ENCODE data around the gene P2RY11. TPM values are rescaled to one million over a fixed set of nuclear protein-coding genes. Genes with fewer than 3 reads are reported as not detected.

P2RY11 gene
- polyA plus RNA-seq, 3 donors = 3.6 to 10.7 (median 4.3) TPM

DNA sequence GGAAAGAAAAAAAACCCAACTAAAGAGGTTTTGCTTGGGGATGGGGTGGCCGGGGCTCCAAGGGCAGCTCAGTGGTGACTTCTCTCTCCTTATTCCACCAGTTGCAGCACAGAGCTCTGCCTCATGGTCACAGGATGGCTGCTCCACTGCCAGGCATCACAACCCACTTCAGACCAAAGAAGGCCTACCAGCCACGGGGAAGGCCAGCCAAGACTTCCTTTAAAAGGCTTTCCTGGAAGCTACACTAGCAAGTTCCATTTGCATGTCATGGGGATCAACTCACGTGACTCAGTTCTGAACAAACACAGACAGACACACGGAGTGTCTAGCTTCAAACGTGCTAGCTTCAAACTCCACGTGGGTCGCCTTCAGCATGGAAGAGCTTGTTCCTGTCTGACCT, 21.4 kb downstream of the P2RY11 start:
- no peak overlapping the region for H3K27ac ChIP-seq (ENCODE audit: low read depth, low read length)
- 88 to 96% (median 95%) methylated on average over 7 of the region's 7 CpGs for WGBS, 3 donors

DNA sequence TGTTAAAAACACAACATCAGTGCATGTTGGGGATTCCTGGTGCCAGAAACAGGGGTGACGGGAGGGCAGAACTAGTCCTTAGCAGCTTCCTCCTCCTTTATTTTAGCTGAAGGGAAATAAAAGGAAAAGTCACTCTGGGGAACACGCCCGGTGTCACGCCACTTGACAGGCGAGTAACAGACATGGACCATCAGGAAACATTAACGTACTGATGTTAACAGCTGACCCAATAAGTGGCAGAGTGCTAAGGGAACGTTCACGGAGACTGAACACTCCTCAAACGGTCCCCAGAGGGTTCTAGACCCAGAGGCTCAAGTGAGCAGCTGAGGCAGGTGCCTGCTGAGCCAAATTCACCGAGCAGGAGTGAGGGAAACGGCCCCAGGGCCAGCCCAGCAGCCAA, 22.1 kb downstream of the P2RY11 start:
- no peak overlapping the region for H3K27ac ChIP-seq (ENCODE audit: low read depth, low read length)
- WGBS, 3 donors = 88 to 92% (median 91%) methylated on average over 11 of the region's 11 CpGs

DNA sequence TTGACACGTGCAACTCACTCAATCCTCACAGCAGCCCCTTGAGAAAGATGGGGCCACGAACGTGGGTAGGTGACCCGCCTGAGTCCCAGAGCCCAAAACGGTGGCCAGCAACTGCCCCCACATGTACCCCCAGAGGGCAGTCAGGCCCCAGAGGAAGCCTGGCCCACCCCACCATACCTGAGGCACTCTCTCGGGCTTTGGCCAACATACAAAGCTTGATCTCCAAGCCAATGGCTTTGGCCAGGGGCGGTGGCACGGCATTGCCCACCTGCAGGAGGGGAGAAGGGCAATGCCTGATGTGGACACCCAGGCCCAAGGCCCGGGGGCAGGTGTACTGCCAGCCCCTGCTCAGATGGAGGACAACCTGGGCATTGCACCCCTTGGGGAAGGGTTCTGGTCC, 22.5 kb downstream of the P2RY11 start:
- no peak overlapping the region for H3K27ac ChIP-seq (ENCODE audit: low read depth, low read length)
- 93 to 95% (median 93%) methylated on average over 7 to 9 of the region's 9 CpGs for WGBS, 3 donors

DNA sequence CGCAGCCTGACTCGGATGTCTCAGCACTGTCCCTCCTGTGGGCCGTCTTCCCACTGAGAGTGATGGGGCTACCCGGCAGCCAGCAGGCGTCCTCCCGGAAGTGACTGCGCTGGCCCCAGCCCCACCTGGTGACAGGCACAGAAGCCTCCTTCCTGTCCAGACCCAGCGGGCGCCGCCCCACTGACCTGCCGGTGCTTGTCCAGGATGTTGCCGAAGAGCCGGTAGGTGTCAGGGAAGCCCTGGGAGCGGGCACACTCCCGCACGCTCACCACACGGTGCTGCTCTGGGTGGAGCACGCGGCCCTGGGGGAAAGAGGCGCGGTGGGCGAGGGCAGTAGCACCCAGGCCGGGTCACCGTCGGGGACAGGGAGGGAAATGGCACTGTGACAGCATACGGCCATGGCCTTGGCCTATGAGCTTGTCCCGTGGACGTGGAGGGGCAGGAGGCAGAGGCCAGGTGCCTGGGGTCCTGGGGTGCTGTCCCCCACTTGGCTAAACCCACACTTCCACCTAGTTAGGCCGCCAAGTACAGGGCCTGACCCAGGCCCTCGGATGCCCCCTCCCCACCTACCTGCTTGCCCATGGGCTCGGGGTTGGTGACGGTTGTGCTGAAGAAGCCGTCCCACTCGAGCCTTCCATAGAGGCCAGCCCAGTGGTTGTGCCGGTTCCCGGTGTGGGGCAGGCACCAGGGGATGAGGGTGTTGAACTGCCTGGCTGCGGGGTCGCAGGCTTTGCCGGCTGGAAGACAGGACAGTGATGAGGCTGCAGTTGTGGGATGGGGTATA, 24.2 kb downstream of the P2RY11 start:
- WGBS, 3 donors = 89 to 92% (median 91%) methylated on average over 31 to 39 of the region's 39 CpGs

DNA sequence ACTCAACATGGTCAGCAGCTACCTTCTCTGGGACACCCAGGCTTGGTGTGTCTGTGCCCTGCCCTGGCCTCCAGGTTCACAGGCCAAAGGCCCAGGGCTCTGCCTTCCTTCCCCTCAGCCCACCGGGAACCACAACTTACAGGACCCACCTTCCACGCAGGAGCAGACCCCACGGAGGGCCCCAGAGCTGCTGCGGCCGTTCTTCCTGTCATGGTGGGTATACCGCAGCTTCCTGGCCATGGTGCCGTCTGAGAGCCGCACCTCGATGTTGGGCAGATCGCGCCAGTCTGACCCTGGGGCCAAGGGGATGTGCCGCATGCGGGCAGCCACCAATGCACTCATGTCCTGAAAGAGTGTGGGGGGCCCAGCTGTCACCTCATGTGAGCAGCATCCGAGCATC, 25.4 kb downstream of the P2RY11 start:
- H3K27ac ChIP-seq (ENCODE audit: low read depth, low read length) = no peak overlapping the region
- 94 to 95% (median 95%) methylated on average over 14 of the region's 14 CpGs for WGBS, 3 donors

More for the DNA sequence above, 24.2 kb downstream of the P2RY11 start:
- H3K27ac ChIP-seq (ENCODE audit: low read depth, low read length) = no peak overlapping the region

DNA sequence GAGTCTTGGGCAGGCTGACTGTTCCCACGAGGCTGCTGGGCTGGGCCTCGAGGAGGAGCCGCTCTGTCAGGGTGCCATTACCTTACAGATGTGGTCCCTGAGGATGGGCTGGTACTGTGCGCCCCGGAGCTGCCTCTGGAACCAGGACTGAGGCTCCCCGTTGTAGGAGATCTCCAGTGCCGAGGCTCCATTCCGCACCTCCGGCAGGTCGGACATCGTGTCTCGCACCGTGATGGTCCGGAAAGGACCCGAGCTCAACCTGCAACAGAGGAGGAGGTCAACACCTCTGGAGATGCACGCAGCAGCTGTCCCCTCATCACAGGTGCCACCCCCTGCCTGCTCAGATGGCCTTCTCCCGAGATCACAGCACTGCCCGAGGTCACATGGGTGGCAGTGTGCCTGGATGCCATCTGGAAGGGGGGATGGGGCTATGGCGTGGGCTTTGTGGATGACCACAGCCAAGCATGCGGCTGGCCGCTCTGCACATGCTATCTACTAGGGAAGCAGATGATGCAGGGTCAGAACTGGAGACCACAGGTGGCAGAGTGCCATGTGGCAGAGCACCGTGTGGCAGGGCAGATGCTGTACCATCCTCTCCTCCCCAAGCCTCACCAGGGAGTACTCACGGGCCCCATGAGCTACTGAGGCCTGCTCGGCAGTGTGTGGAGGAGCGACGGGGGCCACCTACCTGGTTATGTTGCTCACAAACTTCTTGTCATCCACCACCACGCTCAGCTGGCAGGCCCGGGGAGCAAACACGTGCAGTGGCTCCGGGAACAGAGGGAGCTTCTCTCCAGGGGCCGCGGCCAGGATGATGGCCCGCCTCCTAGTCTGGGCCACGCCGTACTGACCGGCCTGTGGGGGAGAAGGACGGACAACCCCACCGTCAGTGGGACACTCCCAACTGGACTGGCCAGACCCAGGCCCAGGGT, 26.5 kb downstream of the P2RY11 start:
- WGBS, 3 donors = 89 to 92% (median 90%) methylated on average over 38 of the region's 38 CpGs
- no peak overlapping the region for H3K27ac ChIP-seq (ENCODE audit: low read depth, low read length)

DNA sequence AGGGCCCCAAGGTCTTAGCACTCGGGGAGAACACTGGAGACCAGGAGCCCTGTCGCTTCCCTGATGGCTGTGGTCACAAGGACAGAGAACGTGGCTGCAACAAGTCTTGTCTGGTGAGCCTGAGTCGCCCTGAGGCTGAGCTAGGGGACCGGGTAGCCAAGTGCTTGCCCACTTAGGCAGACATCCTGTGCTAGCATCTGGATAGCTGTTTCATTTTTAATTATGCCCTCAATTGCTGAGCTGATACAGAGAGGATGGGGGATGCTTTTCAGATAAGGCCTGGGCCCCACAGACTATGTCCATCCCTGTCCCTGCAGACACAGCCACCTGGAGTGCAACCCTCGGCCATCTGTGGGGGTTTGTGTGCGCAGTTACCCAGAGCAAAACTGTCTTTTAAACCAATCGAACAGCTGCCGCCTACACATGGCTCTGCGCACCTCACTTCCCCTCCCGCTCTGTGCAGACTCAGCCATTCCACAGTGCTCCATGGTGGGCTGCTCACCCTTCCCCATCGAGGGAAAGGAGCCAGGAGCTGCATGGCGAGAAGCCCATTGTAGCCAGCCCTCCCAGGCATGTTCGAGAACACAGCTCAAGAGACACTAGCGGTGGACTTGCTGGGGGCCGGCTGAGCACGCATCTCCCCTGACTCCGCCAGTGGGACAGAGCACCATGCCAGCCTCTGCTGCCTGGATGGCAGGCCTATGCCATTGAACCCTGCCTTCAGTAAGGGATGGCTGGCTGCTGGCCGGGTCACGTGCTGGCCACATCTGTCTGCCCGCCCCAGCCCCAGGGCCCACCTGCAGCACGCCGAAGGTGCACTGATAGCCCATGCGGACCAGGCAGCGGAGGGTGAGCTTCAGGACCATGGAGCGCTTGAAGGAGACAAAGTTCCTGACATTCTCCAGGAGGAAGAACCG, 27.6 kb downstream of the P2RY11 start:
- WGBS, 3 donors = 93 to 95% (median 95%) methylated on average over 27 of the region's 27 CpGs

DNA sequence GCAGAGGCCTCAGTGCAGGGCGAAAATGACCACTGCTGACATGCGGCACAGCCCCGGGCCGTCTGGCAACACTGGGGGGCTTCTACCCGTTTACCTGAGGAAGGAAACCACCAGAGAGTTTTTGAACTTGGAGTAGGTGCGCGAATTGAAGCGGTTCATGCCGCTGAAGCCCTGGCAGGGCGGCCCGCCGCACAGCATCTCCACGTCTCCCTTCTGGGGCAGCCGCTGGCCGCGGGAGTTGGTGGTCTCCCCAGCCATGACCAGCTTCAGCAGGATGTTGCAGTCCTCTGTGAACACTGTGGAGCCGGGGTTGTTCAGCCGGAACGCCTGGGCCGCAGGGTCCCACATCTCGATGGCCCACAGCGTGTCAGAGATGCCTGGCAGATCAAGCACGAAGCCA, 28.5 kb downstream of the P2RY11 start:
- 96 to 97% (median 96%) methylated on average over 23 of the region's 23 CpGs for WGBS, 3 donors
- no peak overlapping the region for H3K27ac ChIP-seq (ENCODE audit: low read depth, low read length)

More for the DNA sequence above, 27.6 kb downstream of the P2RY11 start:
- no peak overlapping the region for H3K27ac ChIP-seq (ENCODE audit: low read depth, low read length)

DNA sequence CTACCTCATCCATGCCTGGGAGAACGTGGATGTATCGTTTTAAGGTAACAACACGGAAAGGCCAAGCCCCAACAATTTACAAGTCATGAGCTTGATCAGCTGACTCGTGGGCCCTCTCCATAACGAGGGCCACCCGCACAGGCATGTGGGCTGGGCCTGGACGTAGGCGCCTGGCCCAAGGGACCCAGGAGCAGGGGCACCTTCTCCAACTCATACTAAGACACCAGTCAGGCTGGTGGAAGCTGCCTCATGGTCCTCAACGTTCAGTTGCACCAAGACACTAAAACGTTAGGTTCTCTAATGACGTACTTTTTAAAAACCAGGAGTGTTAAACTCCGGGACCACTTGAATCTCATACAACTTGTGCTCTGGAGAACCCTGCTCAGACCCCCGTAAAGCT, 30.0 kb downstream of the P2RY11 start:
- WGBS, 3 donors = 89 to 93% (median 92%) methylated on average over 13 of the region's 13 CpGs

DNA sequence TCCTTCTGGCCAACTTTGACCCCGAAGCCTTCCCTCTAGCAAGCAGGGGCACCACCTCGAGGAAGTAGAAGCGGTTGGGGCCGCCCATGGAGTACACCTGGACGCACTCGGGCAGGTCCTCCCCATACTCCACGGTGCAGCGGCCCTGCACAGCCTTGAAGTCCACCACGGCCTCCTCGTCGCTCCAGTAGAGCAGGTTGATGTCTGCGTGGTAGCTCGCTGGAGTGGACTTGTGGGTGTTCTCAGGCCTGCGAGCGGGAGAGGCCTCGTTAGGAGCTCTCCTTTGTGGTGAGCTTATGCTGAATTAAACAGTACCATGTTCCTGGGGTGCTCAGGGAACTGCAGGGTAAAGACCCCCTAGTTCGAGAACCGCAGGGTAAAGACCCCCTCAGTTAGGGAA, 30.5 kb downstream of the P2RY11 start:
- H3K27ac ChIP-seq (ENCODE audit: low read depth, low read length) = no peak overlapping the region
- WGBS, 3 donors = 95 to 97% (median 97%) methylated on average over 18 of the region's 18 CpGs

More for the DNA sequence above, 30.0 kb downstream of the P2RY11 start:
- H3K27ac ChIP-seq (ENCODE audit: low read depth, low read length) = no peak overlapping the region

DNA sequence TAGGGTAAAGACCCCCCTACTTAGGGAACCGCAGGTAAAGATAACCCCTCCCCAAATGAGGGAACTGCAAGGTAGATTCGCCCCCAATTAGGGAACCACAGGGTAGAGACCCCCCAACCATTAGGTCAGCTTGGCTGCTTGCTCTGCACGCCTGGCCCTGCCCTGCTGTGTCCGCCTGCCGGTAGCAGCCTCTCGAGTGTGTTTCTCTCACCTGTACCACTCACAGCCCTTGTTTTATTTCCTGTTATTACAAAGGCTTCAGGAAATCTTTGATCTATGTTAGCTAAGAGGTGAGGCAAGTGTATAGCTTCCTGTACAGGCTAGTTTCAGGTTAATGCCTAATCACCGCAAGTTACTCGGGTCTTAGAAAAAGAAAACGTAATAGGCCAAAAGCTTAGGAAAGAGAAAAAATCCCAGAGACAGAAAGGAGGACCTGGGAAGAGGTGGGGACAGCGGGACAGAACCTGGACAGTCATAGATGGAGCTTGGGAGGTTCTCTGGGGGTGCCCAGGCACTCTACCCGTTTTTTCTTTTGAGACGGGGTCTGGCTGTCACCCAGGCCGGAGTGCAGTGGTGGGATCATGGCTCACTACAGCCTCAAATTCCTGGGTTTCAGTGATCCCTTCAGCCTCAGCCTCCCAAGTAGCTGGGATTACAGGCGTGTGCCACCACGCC, 31.3 kb downstream of the P2RY11 start:
- H3K27ac ChIP-seq (ENCODE audit: low read depth, low read length) = no peak overlapping the region

DNA sequence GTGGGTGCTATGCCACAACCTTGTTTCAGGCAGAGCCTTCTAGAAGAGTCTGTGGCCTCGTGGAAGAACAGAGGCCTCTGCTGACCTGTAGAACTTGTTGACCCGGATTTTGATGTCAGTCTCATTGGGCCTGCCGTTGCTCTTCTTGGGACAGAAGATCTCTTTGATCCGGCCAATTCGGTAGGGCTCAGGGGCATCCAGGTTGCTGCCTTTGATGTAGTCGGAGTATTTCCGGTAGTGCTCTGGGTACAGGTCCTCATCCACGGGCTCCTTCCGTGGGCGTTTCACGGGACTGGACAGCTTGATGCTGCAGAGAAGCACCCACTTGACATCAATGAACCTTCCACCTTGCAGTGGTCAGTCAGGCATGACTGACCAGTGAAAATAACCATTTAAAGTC, 32.2 kb downstream of the P2RY11 start:
- WGBS, 3 donors = 86 to 92% (median 92%) methylated on average over 11 of the region's 11 CpGs
- no peak overlapping the region for H3K27ac ChIP-seq (ENCODE audit: low read depth, low read length)

More for the DNA sequence above, 31.3 kb downstream of the P2RY11 start:
- 76 to 86% (median 82%) methylated on average over 15 of the region's 15 CpGs for WGBS, 3 donors

DNA sequence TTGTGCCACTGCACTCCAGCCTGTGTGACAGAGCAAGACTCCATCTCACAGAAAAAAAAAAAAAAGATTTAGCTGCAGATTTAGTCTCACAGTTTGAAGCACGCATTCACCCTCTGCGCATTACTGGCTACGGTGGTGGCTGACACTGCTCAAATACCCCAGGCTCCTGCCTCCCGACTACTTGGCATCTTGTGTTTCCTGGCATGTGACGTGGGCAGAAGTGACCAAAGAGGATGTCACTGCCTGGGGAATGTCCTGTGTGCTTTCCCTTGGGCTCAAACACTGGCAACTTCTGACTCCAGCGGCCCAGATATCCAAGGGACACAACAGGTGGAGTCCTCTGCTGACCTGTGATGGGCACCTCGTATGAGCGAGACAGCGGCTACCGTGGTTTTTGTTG, 32.9 kb downstream of the P2RY11 start:
- H3K27ac ChIP-seq (ENCODE audit: low read depth, low read length) = no peak overlapping the region

DNA sequence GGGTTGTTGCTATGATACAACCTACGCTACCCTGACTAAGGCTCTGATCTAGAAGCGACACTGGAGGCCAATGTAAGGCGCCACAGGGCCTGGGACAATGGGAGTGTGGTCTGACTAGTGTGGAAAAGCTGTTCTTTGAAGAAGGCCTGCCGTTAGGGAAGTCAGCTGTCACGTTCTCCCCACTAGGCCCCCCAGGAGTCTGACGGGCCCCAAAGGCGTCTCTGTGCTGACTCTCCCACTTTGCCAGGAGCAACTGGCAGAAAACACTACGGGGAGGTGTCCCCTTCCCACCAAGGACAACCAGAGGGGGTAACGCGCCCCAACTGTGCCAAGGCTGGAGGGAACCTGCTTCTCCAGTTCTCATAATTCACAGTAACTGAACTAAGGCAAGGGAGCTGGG, 33.5 kb downstream of the P2RY11 start:
- no peak overlapping the region for H3K27ac ChIP-seq (ENCODE audit: low read depth, low read length)
- WGBS, 3 donors = 95 to 97% (median 95%) methylated on average over 10 of the region's 10 CpGs

More for the DNA sequence above, 32.9 kb downstream of the P2RY11 start:
- 83 to 94% (median 87%) methylated on average over 10 of the region's 10 CpGs for WGBS, 3 donors

DNA sequence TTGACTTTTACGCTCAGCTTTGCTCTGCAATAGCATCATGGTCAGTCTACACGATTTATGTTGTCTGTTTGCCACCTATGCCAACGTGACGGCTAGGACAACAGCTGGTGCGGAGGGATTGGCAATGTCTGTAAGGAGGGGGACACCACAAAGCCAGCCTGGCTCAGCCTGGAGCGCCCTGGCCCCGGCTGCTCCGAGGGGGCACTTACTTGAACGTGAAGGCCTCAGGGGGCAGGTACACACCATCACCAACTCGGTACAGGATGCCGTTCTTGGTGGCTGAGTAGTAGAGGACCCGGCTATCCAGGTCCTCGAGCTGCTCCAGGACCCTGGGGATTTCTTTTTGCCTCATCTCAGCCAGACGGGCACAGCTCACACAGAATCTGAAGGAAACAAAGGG, 34.6 kb downstream of the P2RY11 start:
- WGBS, 3 donors = 96 to 98% (median 97%) methylated on average over 14 of the region's 14 CpGs
- no peak overlapping the region for H3K27ac ChIP-seq (ENCODE audit: low read depth, low read length)

DNA sequence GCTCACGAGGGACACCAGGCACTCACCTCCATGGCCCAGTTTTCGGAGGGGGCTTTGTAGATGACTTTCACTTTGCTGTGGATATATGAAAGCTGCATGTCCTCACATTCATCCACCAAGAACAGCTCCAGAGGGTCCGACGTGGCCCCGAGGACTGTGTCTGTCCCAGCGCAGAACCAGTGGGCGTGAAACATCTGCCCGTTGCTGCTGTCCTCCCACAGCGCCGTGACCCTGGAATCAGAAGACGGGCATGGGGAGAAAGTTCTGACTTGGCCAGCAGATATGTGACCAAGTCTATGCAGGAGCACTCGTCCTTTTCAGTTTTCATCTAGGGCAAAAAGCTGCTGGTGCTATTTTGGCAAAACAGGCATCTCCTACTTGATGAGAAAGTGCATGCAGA, 37.9 kb downstream of the P2RY11 start:
- no peak overlapping the region for H3K27ac ChIP-seq (ENCODE audit: low read depth, low read length)
- WGBS, 3 donors = 95 to 96% (median 95%) methylated on average over 12 of the region's 12 CpGs

DNA sequence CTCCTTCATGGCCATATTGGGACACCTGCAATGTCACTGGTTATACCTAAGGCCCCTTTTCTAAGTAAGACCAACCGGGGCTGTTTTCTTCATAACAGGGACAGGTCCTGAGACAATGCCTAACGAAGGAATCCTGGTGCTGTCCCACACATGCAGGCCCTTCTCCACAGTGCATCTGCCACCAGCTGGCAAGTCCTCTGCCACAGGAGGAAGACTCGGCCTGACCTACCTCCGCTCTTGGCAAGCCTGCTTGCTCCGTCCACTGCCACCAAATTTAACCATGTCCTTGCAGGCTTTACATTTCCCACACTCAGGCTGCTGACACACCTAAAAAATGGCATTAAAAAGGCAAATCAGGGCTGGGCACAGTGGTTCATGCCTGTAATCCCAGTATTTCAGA, 40.0 kb downstream of the P2RY11 start:
- 92 to 96% (median 93%) methylated on average over 5 of the region's 5 CpGs for WGBS, 3 donors
- no peak overlapping the region for H3K27ac ChIP-seq (ENCODE audit: low read depth, low read length)

DNA sequence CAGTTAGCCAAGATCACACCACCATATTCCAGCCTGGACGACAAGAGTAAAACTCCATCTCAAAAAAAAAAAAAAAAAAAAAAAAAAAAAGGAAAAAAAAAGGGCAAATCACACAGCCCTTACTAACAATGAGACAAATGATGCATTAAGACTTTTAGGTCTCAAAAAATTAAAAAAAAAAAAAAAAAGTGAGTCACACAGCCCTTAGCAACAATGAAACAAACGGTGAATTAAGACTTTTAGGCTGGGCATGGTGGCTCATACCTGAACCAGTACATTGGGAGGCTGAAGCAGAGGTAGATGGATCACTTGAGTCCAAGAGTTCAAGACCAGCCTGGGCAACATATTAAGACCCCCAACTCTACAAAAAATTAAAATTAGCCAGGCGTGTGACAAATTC, 40.6 kb downstream of the P2RY11 start:
- no peak overlapping the region for H3K27ac ChIP-seq (ENCODE audit: low read depth, low read length)
- 93 to 95% (median 95%) methylated on average over 3 of the region's 3 CpGs for WGBS, 3 donors
